ENCODE results near the gene RAB29.
"Not testable (repeated sequence)": the region's sequence is repeated elsewhere in the genome, so short reads cannot be mapped to it uniquely, and the experiment has no call there.

The RAB29 gene, protein sequence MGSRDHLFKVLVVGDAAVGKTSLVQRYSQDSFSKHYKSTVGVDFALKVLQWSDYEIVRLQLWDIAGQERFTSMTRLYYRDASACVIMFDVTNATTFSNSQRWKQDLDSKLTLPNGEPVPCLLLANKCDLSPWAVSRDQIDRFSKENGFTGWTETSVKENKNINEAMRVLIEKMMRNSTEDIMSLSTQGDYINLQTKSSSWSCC

DNA sequence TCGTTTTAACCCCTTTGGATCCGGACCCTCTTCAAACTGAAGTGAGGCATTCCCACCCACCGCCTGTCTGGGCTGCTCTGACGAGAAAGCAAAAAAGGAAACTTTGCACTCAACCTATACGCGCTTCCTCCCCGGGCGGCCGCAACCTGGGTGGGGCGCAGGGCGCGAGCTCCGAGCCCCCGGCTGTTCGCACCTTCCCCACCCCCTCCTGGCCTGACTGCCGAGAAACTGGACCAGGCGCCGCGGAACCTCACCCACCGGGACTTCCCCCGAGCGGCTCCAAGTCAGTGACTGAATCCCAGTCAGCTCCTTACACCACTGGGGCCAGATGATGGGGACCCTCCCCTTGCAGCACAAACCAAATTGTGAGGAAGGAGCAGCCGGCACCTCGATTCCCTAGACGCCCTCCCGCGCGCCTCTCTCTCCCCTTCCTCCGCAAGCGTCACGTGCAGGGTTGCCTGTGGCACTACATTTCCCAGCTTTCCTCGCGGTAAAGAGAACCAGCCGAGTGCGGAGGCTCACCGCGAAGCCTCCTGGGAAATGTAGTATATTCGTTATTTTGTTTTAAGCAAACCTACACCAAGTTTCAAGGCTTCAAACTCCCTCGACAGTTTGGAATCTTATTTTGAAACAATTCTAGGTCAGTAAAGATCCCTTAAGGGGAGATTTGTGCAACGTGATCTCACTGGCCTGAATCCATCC lies at the start of gene RAB29:
TSS of gene RAB29 (minus strand) at position 468 of the 702 bp plus-strand sequence. CDS start 526 bp downstream, outside the sequence.
- peak; percentile 77 for DNase-seq

DNA sequence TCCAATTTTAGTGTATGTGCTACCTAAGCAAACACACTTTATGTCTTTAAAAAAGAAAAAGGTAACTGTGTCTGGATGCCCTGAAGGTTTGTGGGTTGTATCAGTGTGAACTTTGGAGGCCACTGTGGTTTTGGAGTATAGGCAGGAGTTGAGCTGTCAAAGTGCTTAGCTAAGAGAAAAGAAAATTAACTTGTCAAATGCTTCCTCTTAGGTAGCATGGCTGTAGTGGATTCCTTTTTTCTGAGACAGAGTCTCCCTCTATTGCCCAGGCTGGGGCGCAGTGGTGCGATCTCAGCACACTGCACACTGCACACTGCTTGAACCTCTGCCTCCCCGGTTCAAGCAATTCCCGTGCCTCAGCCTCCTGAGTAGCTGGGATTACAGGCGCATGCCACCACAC lies 48.9 kb upstream of the RAB29 start:
- no peak for DNase-seq

DNA sequence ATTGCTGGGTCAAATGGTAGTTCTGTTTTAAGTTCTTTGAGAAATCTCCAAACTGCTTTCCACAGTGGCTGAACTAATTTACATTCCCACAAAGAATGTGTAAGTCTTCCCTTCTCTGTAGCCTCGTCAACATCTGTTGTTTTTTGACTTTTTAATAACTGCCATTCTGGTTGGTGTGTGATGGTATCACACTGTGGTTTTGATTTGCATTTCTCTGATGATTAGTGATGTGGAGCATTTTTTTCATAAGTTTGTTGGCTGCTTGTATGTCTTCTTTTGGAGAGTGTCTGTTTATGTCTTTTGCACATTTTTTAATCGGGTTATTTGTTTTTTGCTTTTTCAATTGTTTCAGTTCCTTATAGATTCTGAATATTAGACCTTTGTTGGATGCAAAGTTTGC lies 48.0 kb upstream of the RAB29 start:
- DNase-seq = not testable (repeated sequence)

DNA sequence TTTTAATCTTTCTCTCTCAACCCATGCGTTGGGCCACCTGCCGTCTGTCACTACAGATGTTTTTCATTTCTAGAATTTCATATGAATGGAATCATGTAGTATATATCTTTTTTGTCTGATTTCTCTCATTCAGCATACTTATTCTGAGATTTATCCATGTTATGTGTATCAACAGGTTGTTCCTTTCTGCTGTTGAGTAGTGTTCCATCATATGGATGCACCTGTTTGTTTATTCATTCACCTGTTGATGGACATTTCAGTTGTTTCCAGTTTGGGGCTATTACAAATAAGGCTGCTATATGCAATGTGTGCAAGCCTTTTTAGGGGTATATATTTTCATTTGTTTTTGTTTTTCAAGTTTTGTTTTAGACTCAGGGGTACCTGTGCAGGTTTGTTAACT lies 47.1 kb upstream of the RAB29 start:
- no peak for DNase-seq

DNA sequence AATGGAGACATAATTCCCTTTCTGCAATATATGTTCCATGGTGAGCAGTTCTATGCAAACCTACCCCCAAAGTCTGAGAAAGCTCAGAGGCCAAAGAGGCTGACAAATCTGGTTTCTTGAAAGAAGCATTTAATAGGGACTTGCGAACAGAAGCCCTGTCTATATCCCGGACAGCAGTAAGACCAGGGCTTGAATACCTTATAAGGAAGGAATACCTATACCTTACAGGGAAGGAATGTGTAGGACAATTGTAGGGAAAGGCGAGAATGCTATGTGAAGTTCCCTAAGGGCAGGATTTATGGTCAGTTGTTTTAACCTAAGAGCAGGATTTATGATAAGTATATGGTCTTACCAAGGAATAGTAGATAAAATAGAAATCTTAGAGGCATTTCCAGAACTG lies 42.7 kb upstream of the RAB29 start:
- DNase-seq = no peak

DNA sequence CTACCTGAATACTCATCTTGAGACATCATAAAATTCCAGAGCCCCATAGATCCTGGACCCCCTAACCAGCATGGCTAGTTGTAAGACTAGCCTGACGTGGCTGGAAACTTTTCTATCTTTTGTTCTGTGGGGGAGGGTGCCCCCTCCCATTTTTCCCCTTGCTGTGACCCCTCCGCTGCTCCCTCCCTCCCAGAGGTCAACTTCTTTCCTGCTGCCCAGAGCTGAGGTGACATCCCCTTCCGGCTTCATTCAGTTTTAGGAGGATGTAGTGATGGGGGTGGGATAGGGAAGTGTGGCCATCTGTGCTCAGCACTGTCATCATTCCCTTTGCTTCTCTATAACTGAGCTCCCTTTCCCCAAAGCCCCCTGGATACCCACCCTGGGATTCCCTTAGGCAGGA lies 42.1 kb upstream of the RAB29 start:
- DNase-seq = no peak

DNA sequence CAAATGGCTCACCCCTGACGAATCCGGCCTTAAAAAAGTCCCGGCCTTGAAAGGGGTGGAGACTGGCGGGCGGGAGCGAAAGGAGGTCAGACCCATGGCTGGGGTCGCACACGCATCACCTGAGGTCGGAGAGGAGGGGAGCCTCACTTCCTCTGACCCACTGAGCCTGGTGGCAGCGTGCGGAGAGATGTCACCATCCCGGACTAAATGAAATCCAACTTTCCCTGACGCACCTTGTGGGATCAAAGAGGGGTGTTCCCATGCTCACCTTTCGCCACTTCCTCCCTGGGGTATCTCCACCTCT lies 38.4 kb upstream of the RAB29 start:
- DNase-seq = peak; percentile 72

DNA sequence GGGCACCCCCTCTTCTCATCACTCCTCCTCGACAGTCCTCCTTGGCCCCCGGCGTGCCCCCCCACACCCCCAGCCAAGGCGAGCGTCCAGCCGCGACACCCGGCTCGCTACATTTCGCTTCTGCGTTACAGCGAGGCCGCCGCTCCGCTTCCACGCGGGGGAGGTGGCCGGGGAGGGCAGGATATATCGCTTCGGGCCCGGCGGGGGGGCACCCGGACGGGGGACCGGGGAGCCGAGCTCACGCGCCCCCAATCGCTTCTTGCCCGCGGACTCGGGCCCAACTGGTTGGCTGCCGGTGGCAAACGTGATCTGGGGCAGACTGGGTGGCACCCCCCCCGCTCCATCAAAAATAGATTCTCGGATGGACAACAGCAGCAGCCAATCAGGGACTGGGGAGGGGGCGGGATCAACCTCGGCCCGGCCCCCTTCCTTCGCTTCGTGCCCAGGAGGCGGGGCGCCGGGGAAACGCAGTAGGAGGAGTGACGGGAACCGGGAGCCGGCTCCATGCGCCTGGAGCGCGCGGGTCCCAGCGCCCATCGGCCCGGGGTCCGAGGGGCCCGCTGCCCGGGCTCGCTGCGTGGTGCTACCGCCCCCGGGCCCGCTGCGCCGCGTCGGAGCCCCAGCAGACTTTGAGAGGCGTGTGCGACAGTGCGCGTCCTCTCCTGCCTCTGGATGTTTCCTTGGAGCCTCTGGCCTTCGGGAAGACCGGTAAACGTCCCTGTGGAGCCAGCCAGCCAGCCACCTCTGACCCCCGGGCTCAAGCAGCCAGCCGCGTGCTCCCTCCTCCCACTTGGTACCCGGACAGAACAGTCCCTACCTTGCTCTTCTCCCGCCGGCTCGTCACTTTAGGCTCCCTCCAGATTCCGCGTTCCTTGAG lies 37.8 kb upstream of the RAB29 start, which contains the start of gene SLC41A1:
TSS of gene SLC41A1 (minus strand) at position 321 of the 877 bp plus-strand sequence. CDS start 2,757 bp downstream, outside the sequence.
- peak; percentile 92 for DNase-seq

DNA sequence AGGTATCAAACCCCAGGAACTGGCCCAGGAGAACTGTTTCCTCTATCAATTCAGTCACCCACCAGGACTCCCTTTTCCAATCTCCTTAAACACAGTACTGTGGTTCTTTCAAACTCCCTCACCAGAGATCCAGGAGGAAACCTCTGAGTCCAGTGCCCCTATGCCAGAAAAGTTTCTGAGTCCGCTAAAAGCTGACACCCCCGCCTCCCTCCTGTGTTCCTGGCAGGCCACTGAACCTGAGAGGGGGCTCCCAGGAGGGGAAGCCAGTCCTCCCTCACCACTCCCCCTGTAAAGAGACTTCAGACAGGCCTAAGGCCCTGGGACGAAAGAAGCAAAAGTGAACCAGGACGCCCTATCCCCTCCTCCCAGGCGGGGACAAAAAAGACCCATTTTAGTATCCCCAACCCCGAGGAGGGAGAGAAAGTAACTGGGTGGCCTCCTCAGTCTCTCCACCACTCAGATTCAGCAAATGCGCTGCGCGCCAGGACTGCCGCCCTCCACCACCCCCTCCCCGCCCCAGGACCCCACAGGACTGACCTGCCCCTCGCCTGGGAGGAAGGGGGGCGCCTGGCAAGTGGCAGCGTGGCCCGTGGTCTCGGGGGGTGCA lies 37.1 kb upstream of the RAB29 start:
- DNase-seq = peak; percentile 26

DNA sequence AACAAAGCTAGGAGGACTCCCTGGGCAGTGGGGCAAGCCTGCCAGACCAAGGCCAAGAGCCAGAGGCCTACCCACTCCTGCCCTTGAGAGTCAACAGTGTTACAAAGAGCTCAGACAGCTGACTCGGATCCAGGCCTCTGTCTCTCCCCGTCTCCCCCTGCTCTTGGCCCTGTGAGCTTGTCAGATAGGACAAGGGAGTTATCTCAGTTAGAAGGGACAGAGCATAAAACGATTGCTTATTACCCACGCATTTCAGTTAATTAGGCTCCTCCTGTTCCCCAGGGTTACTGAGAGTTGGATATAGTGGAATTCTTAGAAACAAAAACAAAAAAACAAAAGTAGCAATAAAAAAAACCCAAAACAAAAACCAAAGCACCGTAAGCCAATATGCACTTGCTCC lies 36.4 kb upstream of the RAB29 start:
- DNase-seq = no peak

DNA sequence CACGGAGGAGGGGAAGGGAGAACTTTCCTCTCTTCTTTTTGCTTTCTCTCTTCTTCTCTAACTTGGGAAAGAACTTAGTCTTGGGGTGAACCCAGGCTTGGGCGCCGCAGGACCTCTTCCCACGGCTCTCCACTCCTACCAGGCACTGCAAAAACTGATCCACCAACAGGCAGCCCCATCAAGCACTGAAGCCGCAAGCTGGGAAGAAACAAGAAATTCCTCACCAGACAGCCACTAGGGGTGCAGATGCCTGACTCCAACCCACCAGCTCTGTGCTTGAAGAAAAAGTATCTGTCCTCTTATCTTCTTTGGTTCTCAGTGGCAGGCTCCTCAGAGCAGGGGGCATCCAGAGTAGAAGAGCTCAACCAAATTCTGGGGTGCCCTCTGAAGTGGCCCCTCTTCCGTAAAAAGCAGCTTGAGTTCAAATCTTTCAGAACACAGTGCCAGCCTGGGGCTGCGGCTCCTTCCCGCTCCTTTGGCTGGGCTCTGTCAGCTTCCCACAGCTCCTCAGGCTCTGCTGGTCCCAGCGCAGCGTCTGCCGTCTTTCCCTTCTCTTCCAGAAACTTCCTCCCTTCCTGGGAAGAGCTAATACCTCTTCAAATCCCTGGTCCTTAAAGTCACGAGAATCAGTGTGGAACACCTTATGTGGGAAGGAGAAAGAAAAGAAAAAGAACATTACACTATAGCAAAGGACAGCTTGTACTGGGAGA lies 35.3 kb upstream of the RAB29 start:
- DNase-seq = peak; percentile 13

DNA sequence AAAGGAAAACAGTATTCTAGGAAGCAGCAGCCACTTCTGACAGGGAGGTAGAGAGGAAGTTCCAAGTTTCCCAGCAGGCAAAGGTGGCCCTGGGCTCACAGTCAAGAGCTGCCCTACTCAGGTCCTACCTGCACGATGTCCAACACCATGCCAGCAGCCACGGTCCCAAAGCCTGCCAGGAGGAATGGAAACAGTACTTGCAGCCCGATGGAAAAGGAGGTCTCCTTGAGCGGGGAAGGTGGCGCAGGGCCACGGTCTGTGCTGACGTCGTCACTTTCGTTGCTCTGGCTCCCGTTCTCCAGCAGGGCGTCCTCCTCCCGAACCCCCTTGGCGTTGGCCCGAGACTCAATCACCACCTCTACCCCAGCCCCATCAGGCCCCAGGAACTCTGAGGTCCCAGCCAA lies 34.7 kb upstream of the RAB29 start:
- no peak for DNase-seq

DNA sequence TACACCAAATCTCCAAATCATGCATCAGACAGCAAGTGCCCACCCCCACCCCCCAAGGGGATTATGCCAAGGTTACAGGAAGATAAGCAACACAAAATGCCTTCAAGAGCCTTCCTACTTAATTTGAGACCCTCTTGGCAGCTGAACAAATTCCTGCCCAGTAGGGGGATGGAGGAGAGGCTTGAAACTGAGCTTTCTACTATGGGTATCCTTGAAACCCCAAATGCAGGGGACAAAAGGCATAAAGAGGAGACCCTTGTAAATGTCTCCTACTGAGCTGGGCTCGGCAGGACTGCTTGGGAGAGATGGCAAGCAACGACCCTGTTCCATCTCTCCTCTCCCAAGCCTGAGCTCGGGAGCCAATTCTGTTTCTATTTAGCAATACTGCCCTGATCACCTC lies 34.2 kb upstream of the RAB29 start:
- no peak for DNase-seq

DNA sequence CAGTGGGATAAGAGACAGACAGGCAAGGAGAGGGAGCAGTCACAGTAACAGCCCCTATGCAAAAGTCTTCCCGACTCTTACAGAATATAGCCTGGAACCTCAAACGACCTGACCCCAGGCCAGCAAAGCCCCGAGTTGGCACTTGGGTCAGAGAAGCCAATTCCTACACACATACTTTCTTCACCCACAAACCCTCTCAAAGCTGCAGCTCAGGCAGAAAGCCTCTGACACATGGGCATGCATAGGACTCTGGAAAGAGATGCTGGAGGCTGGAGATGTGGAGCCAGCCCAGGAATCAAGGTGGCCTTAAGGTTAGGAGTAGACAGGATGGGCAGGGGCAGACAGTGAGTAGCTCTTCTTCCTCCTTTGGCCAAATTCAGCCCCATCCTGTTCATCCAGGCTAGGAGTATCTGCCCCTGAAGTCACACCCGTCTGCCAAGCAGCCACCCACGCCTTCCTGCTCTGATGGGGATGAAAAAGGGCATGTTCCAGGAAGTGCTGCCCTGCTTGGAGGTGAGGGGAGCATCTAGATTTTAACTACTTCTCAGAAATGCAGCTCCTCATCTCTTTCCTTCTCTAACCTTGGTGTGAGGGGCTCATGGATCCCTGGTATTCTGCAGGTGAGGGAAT lies 29.9 kb upstream of the RAB29 start:
- no peak for DNase-seq

DNA sequence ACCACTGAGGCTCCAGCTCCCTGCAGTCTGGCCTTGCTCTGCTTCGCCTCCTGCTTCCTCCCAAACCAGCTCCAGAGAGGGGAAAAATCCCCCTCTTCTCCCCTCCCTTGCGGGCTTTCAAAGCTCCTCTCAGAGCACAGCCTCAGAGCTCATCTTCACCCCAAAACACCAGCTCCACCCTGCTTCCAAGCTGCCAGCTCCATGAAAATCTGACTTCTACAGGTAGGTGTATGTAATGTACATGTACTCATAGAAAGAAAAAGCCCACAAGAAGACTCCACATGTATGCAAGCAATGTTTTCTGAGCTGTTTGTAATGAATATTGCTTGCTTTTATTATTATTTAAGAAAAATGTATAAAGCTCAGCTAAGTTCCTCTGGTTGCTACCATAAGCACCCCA lies 29.3 kb upstream of the RAB29 start:
- no peak for DNase-seq

DNA sequence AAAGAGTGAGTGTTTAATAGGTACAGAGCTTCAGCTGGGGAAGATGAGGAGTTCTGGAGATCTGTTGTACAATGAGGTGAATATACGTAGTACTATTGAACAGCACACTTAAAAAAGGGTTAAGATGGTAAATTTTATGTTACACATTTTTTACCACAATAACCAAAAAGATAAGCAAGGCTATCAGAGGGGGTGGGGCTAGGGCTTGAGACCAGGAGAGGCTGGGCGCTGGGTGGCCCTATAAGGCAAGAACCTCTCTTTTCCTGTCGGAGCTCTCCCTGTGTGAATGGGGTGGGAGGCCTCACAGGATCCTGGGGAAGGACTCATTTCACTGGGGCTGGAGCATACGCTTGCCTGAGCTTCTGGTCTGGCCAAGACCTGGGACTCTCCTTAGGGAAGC lies 28.7 kb upstream of the RAB29 start:
- no peak for DNase-seq

DNA sequence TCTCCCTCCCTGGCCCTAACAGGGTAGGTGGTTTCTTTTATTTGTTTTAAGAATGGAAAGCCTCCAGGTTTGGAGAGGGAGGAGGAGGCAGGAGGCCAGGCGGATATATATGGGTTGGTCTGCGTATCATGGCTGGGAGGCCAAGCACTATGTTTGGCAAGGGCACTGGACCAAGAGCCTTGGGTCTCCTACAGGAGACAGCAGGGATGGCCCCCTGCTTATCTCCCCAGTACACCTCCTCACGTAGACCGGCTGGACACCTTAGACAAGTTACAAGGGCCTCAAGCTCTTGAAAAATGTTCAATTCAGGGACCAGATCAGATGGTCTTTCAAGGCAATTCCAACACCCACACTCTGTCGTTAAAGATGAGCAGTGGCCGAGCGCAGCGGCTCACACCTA lies 26.8 kb upstream of the RAB29 start:
- DNase-seq = no peak

DNA sequence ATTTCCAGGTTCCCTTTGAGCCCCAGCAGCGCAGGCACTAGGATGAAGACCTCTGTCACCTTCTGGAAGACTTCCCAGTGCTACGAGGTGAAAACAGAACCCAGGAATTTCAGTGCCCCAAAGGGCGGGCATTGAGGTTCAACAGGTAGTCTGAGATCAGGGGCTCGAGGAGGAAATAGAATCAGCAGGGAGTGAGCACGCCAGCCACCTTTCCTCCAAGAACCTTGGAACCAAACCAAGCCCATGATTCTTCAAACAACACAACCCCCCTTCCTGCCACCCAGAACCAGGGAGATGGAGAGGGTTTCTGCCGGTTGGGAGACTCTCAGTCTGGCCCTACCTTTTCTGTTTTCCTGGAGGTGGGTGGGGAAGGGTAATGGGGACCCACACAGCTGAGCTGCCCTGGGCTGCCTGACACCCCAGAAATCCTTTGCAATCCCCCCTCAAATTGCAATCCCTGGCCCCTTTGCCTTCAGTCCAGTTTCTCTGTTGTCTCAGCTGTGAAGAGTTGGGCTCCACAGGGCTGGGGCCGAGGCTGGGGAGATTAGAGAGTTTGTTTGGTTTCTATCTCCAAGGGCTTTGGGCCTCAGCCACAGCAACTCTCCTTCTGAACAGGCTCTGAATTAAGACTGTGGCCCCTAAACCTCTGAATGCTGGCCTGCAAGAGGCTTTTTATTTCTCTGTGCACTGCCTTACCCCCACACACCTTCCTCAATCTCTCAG lies 25.9 kb upstream of the RAB29 start:
- no peak for DNase-seq

DNA sequence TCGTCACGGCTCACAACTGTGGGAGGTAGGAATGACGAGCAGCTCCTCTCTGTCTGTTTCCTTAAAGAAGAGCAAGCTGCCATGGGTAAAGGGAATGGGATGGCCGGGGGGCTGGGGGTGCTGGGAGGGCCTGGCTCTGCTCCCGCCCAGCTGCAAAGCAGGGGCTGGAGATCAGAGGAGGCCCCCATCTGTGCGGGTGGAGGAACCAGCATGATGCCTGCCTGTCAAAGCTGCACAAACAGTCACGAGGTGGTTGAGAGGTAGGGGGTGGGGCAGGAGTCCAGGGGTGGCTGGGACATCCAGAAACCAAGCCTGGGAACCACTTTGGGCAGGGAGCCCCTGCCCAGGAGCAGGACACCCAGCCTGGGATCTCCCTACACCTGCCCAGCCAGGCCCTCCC lies 25.1 kb upstream of the RAB29 start:
- no peak for DNase-seq

DNA sequence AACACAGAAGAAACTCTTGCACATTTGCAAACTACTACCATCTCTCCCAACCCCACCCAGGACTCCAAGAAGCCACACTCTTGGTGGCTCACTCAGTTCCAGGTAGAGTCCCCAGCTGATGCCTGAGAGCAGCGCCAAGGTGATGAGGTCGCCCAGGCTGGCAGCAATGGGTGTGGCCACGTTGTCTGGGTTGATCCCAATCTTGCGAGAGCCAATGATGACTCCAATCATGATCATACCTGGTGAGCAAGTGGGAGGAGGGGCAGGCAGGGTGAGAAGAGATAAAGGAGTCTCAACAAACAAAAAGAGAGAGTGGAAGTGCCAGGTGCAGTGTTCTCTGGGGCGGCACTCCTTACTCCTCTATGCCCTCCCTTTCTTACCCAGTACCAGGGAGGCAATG lies 23.3 kb upstream of the RAB29 start:
- no peak for DNase-seq

DNA sequence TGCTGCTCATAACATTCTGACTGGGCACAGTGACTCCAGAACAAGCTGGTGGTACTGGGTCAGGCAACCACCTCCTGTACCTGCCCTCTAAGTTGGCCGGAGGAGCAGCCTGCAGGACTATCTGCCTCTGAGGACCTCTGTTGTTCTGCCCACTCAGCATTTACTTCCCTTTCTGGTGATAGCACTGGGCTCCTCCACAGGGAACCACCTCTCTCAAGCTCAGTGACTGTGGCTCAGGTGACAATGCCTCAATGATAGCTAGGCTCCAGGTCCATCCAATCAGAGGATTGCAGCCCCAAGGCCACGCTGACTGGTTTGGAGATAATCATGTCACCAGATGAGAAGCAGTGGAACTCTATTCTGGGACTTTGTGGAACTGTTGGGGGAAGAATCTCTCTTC lies 21.9 kb upstream of the RAB29 start:
- DNase-seq = no peak
